GM18520 (cell line): ENCODE results near the gene KIF23.
"Not testable (repeated sequence)": the region's sequence is repeated elsewhere in the genome, so short reads cannot be mapped to it uniquely, and the experiment has no call there.

Source experiments
- ATAC-seq: cut with Tn5 transposase; IDR thresholded peaks from one replicate; pipeline ENCODE4 v1.9.1; 2021; ENCODE audit not compliant: unreplicated experiment

KIF23 gene

DNA sequence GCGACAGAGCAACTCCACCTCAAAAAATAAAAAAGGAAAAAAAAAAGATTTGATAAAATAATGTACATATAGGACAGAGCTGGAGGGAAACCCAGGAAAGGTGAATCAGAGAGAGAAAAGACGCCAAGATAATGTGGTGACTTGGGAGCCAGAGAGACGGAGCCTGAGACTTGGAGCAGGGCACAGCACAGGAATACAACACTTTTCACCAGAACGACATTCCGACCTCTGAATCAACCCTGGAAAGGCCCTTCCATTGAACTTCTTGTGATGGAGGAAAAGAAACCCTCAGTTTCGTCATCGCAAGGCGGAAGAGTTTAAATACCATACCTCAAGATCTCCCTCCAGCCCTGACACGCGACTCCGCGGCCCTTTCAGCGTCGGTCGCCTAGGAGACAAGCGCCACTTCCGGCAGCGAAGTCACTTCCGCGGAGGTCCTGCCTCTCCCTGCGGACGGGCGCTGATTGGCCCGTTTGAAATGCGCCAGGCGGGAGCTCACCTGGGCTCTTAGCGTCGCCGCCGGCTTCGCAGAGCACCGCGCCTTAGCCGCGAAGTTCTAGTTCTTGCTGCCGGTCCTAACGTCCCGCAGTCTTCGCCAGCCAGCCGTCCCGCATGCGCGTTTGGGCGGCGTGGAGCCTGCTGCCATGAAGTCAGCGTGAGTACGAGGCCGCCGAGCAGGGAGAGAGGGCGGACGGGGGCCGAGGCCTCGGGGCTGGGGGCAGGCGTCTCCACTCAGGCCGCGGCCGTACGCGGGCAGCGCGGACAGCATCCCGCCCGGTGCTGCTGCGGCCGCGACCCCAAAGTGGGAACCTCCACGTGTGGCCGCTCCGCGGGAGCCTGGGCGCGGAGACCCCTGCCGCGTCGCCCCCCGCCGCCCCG, at the start of gene KIF23:
TSS of gene KIF23 (plus strand) at position 528 of the 879 bp plus-strand sequence. CDS start at position 645, 117 bp downstream.
- ATAC-seq: peak; percentile 90

DNA sequence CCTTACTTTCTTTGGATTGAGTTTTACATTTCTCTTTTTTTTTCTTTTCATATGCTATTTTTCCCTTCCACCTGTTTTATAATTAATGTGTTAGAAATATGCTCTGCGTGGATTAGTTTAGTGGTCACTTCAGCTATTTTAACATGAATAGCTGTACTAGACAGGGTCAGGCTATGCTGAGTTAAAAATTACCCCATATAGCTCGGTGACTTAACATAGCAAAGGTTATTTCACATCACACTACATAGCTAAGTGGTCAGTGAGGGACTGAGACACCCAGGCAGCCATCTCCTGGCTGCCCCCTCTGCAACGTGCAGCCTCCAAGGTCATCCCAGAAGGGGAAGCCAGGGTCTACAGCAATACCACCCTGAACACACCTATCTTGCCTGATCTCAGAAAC, 46.9 kb upstream of the KIF23 start:
- no peak for ATAC-seq

DNA sequence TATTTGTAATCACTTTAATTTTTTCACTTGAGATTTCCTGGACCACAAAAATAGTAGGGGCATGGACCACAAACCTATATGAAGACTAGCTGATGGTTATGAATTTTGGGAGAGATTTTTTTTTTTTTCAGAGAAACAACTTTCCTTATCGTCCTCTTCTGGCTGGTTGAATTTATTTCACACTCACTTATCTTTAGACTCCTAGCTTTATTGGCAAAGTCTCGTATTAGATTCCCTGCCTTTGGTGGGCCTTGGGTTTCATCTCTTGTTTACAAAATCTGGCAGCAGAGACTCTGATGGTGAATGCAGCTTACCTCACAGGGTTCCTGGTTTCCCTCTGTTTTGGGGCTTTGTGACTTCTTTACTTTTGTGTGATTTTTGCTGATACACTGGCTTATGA, 44.5 kb upstream of the KIF23 start:
- no peak for ATAC-seq

DNA sequence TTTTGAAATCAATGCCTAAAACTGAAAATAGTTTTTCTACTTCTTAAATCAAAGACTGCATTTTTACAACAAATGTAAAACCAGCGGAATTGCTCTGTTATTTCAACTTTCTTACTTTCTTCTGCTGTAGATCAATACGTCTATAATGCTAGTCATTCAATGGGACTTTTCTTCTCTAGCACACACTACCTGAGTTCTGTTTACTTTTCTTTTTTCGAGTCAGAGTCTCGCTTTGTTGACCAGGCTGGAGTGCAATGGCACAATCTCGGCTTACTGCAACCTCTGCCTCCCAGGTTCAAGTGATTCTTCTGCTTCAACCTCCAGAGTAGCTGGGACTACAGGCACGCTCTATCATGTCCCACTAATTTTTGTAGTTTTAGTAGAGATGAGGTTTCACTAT, 40.7 kb upstream of the KIF23 start:
- no peak for ATAC-seq

DNA sequence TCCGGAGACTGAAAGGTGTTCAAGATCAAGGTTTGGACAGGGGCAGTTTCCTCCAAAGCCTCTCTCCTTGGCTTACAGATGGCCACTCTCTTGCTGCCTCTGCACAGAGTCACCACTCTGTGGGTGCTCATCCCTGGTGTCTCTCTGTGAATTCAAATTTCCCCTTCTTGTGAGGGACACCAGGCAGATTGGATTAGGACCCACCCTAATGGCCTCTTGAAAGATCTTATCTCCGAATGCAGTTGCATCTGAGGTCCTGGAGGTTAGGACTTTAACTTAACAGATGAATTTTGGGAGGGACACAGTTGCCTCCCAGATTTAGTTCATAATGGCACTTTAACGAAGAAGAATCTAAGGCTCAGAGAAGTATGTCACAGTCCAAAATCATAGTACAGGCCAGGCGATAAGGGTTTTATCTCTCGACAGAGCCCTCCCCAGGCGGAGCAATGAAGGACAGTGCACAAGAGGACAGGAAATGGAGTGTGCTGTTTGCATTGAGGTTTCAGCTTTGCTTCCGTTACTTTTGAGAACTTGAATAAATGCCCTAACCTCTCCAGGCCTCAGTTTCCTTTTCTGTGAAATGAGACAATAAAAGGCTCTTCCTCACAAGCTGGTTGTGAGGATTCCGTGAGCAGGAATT, 38.9 kb upstream of the KIF23 start:
- no peak for ATAC-seq

DNA sequence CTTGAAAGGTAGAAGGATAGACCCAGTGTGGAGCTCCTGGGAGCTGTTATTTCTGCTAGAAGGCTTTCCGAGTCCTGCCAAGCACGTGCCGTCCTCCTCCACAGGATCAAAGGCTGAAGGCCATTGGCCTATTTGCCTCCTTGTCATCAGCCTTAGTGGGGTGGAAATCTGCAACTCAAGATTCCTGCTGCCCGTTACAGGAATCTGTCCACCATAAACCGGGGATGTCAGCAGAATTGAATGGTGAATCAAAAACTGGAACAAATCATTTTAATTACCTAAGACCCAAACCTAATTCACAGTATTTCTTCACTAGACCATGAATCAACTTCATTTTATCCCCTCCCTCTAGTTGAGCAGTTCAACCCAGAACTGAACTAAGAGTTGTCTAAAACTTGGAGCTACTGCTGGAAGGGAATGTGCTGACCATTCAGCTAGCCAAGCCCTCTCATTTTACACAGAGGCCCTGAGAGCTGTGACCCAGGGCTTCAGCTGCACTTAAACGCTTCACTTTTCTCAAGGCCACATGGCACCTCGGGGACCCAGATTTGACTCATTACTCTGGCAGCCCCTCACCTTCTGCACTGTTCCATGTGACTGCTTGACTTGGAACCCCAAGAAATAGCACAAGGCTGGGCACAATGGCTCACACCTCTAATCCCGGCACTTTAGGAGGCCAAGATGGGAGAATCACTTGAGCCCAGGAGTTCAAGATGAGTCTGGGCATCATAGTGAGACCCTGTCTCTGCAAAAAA, 36.8 kb upstream of the KIF23 start:
- ATAC-seq: no peak

DNA sequence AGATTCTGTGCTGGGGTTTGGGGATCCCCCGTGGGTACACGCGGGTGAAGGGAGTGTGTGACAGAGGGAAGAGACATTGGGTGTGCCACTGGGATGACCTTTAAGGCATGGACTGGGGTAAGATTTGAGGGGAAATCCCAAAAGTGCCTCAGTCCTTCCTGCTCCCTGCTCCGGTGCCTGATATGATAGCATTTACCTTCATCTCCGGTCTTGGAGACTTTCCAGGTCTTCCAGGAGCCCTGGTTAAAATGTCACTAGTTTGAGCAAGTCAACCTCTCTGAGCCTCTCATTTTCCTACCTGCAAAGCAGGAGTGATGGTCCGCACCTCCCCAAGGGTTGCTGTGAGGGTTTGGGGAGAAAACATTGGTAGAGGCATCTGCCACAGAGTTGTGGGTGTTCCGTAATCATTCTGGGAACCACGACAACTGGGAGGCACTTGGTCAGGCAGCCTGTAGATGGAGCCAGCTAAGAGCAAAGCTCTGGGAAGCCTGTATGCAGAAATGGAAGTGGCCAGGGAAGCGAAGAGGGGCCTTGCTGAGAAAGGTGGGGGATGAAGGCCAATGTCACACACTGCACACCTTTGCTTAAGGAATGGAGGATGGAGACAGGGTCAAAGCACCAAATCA, 33.9 kb upstream of the KIF23 start:
- no peak for ATAC-seq

DNA sequence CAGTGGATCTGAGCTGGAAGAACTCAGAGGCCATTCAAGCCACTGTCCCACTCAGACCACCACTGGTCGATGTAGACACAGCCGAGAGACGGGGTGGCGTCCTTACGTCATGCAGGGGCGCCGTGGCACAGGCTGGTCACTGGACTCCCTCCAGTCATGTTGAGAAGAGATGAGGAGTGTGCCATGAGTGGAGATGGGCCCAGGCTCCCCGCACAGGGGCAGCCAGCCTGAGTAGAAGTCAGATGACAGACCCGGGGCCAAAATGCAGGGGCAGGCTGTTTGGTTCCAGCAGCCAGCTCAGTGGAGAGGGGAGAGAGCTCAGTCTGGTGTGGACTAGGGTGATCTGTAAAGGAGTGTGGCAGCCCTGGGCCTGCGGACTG, 33.4 kb upstream of the KIF23 start:
- no peak for ATAC-seq

DNA sequence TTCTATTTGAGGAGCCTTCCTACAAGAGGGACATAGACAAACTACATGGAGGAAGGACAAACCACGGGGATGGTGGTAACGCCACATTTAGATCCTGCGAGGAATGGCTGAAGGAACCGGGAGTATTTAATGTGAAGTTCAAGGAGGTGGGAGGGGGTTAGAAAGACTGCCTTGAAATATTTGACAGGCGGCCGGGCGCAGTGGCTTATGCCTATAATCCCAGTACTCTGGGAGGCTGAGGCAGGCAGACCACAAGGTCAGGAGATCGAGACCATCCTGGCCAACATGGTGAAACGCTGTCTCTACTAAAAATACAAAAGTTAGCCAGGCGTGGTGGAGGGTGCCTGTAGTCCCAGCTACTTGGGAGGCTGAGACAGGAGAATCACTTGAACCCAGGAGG, 32.0 kb upstream of the KIF23 start:
- not testable (repeated sequence) for ATAC-seq

DNA sequence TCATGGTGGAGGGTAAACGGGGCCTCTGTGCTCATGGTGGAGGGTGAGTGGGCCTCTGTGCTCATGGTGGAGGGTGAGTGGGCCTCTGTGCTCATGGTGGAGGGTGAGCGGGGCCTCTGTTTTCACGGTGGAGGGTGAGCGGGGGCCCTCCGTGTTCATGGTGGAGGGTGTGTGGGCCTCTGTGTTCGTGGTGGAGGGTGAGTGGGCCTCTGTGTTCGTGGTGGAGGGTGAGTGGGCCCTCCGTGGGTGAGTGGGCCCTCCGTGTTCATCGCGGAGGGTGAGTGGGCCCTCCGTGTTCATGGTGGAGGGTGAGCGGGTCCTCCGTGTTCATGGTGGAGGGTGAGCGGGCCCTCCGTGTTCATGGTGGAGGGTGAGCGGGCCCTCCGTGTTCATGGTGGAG, 30.1 kb upstream of the KIF23 start:
- not testable (repeated sequence) for ATAC-seq

DNA sequence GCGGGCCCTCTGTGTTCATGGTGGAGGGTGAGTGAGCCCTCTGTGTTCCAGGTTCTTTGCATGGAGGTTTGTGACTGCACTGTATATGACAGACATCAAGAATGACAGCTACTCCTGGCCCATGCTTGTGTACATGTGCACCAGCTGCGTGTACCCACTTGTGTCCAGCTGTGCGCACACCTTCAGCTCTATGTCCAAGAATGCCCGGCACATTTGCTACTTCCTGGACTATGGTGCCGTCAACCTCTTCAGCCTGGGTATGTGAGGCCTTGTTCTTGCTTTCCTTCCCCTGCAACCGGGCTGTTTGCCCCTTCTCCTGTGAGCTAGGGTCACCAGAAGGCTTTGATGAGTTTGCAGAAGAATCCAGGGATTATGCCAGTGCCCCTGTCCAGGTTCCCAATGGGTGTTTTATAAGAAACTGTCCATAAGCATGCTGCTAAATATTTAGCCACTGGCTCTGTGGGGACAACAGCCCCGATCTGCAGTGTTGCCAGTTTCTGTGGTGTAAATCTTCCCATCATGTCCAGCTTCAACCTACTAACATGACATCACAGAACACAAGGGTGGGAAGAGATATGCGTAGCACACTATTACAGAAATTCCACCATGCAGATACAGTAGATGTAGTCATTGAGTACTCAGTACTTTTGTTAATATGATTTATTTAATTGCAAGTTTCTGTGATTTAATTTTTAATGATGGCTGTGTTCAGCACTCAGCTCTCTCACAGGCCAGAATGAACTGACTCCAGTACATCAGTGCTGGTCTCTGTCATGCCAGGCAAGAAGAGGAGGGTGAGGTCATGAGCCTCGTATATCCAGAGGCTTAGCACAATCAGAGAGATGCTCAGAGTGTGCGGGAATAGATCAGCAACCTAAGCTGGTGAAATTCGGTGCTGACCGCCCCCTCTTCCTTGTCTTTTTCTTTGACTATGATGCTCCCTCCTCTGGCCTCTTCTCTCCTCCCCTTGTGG, 29.2 kb upstream of the KIF23 start:
- no peak for ATAC-seq

DNA sequence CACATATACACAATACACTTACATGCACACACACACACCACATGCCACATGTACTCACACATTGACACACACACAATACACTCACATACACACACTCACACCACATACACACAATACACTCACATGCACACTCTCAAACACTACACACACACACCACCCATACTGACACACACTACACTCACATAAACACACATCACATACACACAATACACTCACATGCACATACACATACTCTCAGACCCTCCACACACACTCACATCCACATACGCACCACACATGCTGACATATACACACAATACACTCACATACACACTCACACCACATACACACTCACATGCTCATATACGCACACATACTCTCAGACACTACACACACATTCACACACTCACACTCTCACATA, 28.3 kb upstream of the KIF23 start:
- no peak for ATAC-seq

DNA sequence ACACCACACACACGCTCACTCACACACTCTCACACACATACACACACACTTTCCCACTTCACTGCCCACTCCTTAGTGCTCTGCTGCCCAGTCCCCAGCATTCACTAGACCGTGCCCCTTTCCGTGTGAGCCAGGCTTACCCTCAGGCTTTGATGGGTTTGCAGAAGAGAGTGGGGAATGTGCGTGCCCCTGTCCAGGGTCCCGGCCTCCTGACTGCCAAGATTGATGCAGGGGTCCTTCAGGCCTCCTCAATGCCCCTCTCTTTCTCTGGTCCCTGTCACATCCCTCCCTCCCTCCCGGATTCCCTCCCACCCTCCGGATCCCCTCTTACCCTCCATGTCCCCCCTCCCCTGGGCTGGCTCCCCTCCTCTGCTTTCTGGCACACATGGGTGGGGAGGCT, 27.9 kb upstream of the KIF23 start:
- no peak for ATAC-seq

DNA sequence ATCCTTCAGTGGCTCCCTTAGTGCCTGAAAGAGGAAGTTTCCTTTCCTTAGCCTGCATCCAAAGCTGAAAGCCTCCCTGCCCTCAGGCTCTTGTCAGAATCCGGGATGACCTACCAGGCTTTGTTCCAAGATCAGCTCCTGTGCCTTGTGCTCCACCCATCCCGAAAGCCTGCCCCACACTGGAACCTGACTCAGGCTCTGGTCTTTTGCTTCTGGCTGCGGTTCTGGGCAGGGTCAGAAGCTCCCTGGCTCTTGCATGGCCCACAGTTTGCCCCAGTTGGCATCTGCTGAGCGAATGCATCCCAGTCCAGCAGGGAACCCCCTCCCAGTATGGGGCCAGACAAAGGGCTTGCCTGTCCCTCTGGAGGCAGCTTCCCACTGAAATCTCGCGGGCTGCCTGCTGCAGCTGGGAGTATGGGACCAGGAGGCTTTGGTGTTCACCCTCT, 25.9 kb upstream of the KIF23 start:
- ATAC-seq: no peak

DNA sequence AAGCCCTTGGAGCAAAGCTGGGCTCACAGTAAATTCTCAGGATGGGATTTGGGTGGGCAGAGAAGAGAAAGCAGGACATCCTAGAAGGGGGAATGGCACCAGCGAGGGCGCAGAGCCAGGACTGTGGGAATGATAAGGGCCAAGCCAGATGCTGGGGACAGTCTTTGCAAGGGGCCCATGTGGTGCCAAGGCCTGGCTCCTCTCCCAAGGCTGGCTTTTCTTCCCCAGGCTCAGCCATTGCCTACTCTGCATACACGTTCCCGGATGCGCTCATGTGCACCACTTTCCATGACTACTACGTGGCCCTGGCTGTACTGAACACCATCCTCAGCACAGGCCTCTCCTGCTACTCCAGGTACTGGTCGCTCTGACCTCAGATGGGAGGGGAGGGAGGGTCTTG, 24.7 kb upstream of the KIF23 start:
- ATAC-seq: no peak

DNA sequence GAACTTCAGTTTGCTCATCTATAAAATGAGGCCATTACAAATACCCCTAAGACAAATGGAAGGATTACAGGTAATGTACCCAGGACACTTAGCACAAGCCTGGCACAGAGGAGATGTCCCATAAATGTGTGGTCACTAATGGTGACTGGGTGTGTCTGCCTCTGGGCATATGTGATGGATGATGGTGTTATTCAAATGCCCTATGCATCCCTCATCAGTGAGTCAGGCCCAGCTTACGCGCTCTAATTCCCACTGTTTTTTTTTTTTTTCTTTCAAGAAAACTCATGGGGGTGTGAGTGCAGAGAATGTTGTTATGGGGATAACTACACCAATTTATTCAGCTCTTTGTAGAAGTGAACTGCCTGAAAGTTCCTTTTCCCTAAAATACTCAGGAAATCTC, 23.6 kb upstream of the KIF23 start:
- no peak for ATAC-seq

DNA sequence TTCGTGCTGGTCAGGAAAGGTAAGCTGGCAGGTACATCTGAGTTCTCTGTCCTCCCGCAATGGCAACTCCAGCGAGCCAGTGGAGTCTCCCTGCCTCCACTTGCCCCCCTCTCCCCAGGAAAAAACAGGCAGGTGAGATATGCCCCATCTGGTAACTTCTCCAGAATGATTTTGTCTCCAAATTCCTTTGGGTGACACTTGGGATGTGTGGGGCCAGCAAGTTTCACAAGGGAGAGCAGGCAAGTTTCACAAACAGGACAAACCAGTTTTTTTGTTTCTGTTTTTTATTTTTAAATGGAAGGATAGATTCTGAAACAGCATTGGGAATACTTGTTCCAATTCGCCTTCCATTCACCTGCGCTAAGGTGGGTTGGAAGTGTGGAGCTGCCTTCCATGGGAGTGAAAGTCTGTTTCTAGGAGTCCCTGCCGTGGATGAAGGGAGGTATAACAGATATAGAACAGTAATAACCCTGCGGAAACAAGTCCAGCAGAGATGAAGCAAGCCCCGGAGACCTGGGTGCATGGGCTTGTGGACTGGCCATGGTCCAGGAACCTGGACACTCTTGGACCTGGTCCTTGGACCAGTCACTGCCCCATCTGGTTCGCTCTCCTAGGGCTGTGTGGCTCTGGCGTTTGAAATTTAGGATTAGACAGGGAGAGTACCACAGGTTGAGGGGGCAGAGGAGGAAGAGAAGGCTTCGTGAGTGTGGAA, 22.9 kb upstream of the KIF23 start:
- no peak for ATAC-seq

DNA sequence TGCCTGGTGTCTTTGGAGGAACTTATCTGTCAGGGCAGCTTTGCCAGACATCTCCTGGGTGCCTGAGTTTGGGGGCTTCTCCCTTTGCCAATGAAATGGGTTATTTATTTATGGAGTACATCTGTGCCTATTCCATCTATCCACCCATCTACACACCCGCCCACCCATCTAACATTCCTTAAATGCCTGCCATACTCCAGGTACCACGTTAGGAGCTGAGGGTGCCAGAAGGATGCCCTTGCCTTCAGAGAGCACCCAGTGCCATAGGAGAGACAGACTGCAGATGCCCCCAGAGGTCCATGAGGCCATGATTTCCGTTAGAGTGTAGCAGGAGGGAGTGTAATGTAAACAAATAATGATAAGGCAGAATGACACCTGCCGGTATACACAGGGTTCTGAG, 21.8 kb upstream of the KIF23 start:
- no peak for ATAC-seq

DNA sequence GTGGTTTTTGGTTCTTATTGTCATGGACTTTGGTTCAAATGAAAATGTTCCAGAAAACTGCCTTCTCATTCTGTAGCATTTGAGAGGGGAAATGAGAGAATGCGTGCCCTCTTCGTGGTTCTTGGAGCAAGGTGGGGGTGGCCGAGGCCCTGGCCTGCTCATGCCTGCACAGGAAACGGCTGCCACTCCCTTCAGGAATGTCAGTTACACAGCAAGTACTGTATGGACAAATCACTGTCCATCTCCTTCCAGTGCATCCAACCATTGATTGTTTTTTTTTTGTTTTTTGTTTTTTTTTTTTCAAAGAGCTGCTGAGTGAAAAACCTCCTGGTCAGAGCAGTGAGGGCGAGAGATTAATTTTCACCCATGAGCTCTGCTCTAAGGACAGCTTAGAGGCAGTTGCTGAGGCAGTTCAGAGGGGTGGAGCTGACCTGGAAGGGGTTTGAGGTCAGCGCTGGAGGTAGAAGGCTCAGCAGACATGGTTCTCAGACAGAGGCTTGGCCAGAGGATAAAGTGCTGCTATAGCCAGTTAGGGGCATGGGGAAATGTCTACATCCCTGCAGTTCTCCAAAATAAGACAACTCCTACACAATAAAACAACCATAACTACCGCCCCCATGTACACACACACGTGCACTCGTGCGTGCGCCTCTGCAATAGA, 20.2 kb upstream of the KIF23 start:
- no peak for ATAC-seq
